NCI-H774 (cell line): ENCODE measurements around the gene PPM1N.
A peak's percentile ranks its signal among the peaks of the same experiment; 100 is the strongest.

Experiments used
- DNase-seq: peaks from one replicate; lab custom pipeline; 2025; lab: John Stamatoyannopoulos, UW

Gene PPM1N

GRCh38 chr19:45498411-45499195, at the start of gene PPM1N:
Gene PPM1N (plus strand): TSS chr19:45498443. CDS start chr19:45498473, 30 bp downstream.
- DNase-seq, result no peak

GRCh38 chr19:45448887-45449299, 49.4 kb upstream of the PPM1N start:
- no peak for DNase-seq

- no peak for DNase-seq
These were observed 48.3 kb upstream of the PPM1N start for GRCh38 chr19:45450012-45450333.

- DNase-seq, result no peak
These were observed 47.0 kb upstream of the PPM1N start for GRCh38 chr19:45451131-45451849.

GRCh38 chr19:45451850-45452387, 46.3 kb upstream of the PPM1N start:
- DNase-seq, result no peak

- peak; percentile 72 for DNase-seq
These were observed 42.3 kb upstream of the PPM1N start for GRCh38 chr19:45455707-45456499.

- no peak for DNase-seq
These were observed 41.8 kb upstream of the PPM1N start for GRCh38 chr19:45456500-45456815.

GRCh38 chr19:45457776-45458175, 40.5 kb upstream of the PPM1N start:
- no peak for DNase-seq

- DNase-seq, result no peak
These were observed 37.4 kb upstream of the PPM1N start for GRCh38 chr19:45460807-45461347.

- no peak for DNase-seq
These were observed 36.1 kb upstream of the PPM1N start for GRCh38 chr19:45462174-45462573.

- peak; percentile 15 for DNase-seq
These were observed 35.0 kb upstream of the PPM1N start for GRCh38 chr19:45463241-45463640.

GRCh38 chr19:45464274-45464673, 34.0 kb upstream of the PPM1N start:
- DNase-seq, result no peak

- DNase-seq, result no peak
These were observed 33.3 kb upstream of the PPM1N start for GRCh38 chr19:45464852-45465441.

GRCh38 chr19:45467115-45467455, 31.2 kb upstream of the PPM1N start:
- no peak for DNase-seq

- peak; percentile 90 for DNase-seq
These were observed 30.6 kb upstream of the PPM1N start, which contains the start of gene FOSB for GRCh38 chr19:45467456-45468158. Gene FOSB (plus strand): TSS chr19:45467996. CDS start chr19:45468587, 591 bp downstream.

GRCh38 chr19:45468159-45468651, 30.0 kb upstream of the PPM1N start:
- DNase-seq, result no peak

- DNase-seq, result no peak
These were observed 29.5 kb upstream of the PPM1N start for GRCh38 chr19:45468803-45469131.

GRCh38 chr19:45469132-45469944, 28.9 kb upstream of the PPM1N start:
- peak; percentile 92 for DNase-seq

GRCh38 chr19:45469945-45470761, 28.1 kb upstream of the PPM1N start:
- no peak for DNase-seq

GRCh38 chr19:45470762-45471081, 27.5 kb upstream of the PPM1N start:
- no peak for DNase-seq
